Right lobe of liver (tissue), 6 donors: Measurements from ENCODE around the gene VAMP3. TPM values are rescaled to one million over a fixed set of nuclear protein-coding genes. Genes with fewer than 3 reads are reported as not detected.
A peak's percentile ranks its signal among the peaks of the same experiment; 100 is the strongest.

ENCODE experiments used
- ATAC-seq, 4 donors: fragments of 200-7000 bp; cut with Tn5 transposase; one replicate each; pipeline ENCODE4 v1.9.1; 2020; ENCODE audit warnings: mild to moderate bottlenecking in 4 of 4, moderate library complexity in 4 of 4
- DNase-seq, 3 donors: peaks; one replicate each; pipeline ENCODE4 v3.0.0-alpha.2; 2020
- H3K27ac ChIP-seq, 3 donors: fragments of 200-600 bp; one replicate each; pipeline ENCODE4 v1.8.0; 2022
- H3K27me3 ChIP-seq, 2 donors: fragments of 200-600 bp; one replicate each; pipeline ENCODE4 v1.8.0; 2022
- H3K36me3 ChIP-seq, 4 donors: fragments of 200-600 bp; sonication (generic) in 1 of 4; one replicate each; pipeline versions ENCODE4 v1.5.1 to v1.8.0; 2017 to 2022; ENCODE audit warnings: control low read depth in 1 of 4
- H3K4me1 ChIP-seq, 4 donors: fragments of 200-600 bp; sonication (generic) in 1 of 4; one replicate each; pipeline versions ENCODE4 v1.5.1 to v1.8.0; 2017 to 2022; ENCODE audit warnings: control low read depth in 1 of 4
- H3K4me3 ChIP-seq, 3 donors: fragments of 200-600 bp; one replicate each; pipeline ENCODE4 v1.8.0; 2022
- H3K9me3 ChIP-seq, 4 donors: fragments of 200-600 bp; sonication (generic) in 1 of 4; one replicate each; pipeline versions ENCODE4 v1.5.1 to v1.8.0; 2017 to 2022; ENCODE audit warnings: control low read depth in 1 of 4
- POLR2A ChIP-seq: fragments of 450-650 bp; IDR thresholded peaks from one replicate; pipeline ENCODE4 v1.6.1; 2017; ENCODE audit warnings: antibody characterized with exemption, mild to moderate bottlenecking
- WGBS: methylation state at CpG from one replicate; pipeline ENCODE4 v1.1.6; 2018; ENCODE audit warnings: low coverage, low lambda C conversion rate; ENCODE audit not compliant: insufficient coverage; ENCODE audit errors: missing lambda C conversion rate; 5-methylcytosine and 5-hydroxymethylcytosine counted together
- intact Hi-C, 2 donors: fragments of 100-400 bp; cut with DNase I; formaldehyde crosslinking; loops; one replicate each; pipeline versions ENCODE4 v1.11.2 to v1.14.1; 2022
- total RNA-seq, 6 experiments: library from RNA; depleted of rRNA in 2 of 6; stranded (reverse); fragments of >200 nt in 2 of 6; fragmentation: NEBNext Ultra II Directional in 3 of 6; extraction: Animal tissue kit (Norgen Biotek cat#: 25700) in 3 of 6; gene quantifications; one replicate each; pipeline versions ENCODE4 v1.1.0 to v1.2.4, GENCODE V29; 2016 to 2023
- TF ChIP-seq, protein P1 (sequence below), 4 donors: fragments of 200-600 bp in 3 of 4; fragments of 450-650 bp in 1 of 4; IDR thresholded peaks; one replicate each; pipeline versions ENCODE4 v1.5.1 to v1.8.0; 2016 to 2022; ENCODE audit warnings: antibody characterized with exemption in 4 of 4, mild to moderate bottlenecking in 2 of 4
- donor health status: DM: no; HTN: yes; CAD: no.
- donor health status: DM: no; HTN: no; CAD: no.
- donor health status: DM: no; HTN: no; CAD: no.
- donor health status: DM: no; HTN: yes; CAD: no.
- donor health status: DM: no; HTN: yes; CAD: no.

VAMP3 gene
- total RNA-seq, 6 experiments from 2014 or later = 28.2 to 39.9 (median 31.7) TPM

DNA sequence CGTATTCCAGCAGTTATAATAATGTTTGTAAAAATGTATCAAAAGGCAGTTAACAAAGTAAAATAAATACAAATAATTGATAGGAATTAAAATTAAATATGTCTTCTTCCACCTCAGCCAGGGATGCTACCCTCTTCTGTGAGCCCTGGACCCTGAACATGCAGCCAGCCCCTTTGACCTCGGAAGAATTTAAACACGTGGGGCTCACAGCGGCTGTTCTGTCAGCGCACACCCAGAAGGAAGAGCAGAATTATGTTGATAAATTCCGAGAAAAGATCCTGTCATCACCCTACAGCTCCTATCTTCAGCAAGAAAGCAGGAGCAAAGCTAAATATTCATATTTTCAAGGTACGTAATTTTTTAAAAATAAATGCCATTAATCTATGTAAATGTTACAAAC lies 55.3 kb downstream of the VAMP3 start:
- no peak for TF ChIP-seq POLR2A
- H3K27me3 ChIP-seq = no peaks in the 10 kb centered on the region
- no peak overlapping the region for H3K27ac ChIP-seq
- H3K9me3 ChIP-seq = no peaks in the 10 kb centered on the region
- WGBS = 80% methylated on average over 7 of the region's 7 CpGs
- ATAC-seq (no peak), DNase-seq (no peak)
- H3K36me3 ChIP-seq = peaks cover 3 to 83% (median 30%) of the 10 kb centered on the region in 4 donors
- H3K4me3 ChIP-seq = no peak overlapping the region
- intact Hi-C loops = no loop called here
- no peaks in the 10 kb centered on the region for H3K4me1 ChIP-seq

DNA sequence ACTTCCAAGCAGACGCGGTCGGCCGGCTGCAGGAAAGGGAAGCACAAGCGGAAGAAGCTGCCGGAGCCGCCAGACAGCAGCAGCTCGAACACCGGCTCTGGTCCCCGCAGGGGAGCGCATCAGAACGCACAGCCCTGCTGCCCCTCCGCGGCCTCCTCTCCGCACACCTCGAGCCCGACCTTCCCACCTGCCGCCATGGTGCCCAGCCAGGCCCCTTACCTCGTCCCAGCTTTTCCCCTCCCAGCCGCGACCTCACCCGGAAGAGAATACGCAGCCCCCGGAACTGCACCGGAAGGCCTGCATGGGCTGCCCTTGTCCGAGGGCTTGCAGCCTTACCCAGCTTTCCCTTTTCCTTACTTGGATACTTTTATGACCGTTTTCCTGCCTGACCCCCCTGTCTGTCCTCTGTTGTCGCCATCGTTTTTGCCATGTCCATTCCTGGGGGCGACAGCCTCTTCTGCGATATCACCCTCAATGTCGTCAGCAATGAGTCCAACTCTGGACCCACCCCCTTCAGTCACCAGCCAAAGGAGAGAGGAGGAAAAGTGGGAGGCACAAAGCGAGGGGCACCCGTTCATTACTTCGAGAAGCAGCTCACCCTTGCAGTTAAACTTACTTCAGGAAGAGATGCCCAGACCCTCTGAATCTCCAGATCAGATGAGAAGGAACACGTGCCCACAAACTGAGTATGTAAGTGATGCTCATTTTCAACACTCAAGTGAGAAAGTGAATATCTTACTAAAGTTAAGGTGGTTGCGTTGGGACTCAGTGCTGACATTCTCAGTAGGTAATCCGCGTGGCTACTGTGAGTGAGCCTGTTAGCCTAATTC lies 56.2 kb downstream of the VAMP3 start:
- Histone ChIP-seq H3K27me3 (no peaks in the 10 kb centered on the region), H3K4me1 (no peaks in the 10 kb centered on the region), H3K9me3 (no peaks in the 10 kb centered on the region), H3K27ac (peak overlapping the region in 1 of 3 donors; percentile 6), H3K4me3 (peak overlapping the region in 2 of 3 donors; percentile 5 to 20), H3K36me3 (peaks cover 3 to 82% (median 27%) of the 10 kb centered on the region in 4 donors)
- TF ChIP-seq, protein P1, sequence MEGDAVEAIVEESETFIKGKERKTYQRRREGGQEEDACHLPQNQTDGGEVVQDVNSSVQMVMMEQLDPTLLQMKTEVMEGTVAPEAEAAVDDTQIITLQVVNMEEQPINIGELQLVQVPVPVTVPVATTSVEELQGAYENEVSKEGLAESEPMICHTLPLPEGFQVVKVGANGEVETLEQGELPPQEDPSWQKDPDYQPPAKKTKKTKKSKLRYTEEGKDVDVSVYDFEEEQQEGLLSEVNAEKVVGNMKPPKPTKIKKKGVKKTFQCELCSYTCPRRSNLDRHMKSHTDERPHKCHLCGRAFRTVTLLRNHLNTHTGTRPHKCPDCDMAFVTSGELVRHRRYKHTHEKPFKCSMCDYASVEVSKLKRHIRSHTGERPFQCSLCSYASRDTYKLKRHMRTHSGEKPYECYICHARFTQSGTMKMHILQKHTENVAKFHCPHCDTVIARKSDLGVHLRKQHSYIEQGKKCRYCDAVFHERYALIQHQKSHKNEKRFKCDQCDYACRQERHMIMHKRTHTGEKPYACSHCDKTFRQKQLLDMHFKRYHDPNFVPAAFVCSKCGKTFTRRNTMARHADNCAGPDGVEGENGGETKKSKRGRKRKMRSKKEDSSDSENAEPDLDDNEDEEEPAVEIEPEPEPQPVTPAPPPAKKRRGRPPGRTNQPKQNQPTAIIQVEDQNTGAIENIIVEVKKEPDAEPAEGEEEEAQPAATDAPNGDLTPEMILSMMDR (IDR thresholded peaks at IDR 0.05) = no peak
- no peak for TF ChIP-seq POLR2A
- intact Hi-C loops = no loop called here
- WGBS = 83% methylated on average over 26 of the region's 39 CpGs
- peak in 3 of 4 donors; percentile 34 to 39 (median 34) for ATAC-seq
- peak in 1 of 3 donors; percentile 24 for DNase-seq

Other genes with a start within 250 kb of the VAMP3 start
- gene PER3, start 13.0 kb downstream of the VAMP3 start, total RNA-seq = 10 to 100 TPM in 3 of 6 experiments, 1 to 10 TPM in 3; 8.7 to 26.2 (median 13.5) TPM
- gene UTS2, start 81.8 kb downstream of the VAMP3 start, total RNA-seq = not detected
- gene TNFRSF9, start 169.5 kb downstream of the VAMP3 start, total RNA-seq = under 1 TPM in 4 of 6 experiments, not detected in 2; 0.06 to 0.22 (median 0.10) TPM
- gene PARK7, start 190.4 kb downstream of the VAMP3 start, total RNA-seq = 100 to 1,000 TPM; 144 to 218 (median 173) TPM